ENCODE measurements around the gene TIMM29. TPM values are rescaled to one million over a fixed set of nuclear protein-coding genes. Genes with fewer than 3 reads are reported as not detected.
"Not testable (repeated sequence)": the region's sequence is repeated elsewhere in the genome, so short reads cannot be mapped to it uniquely, and the experiment has no call there.

The TIMM29 gene
- total RNA-seq, 1 experiment from 2014 or later: 37.7 TPM

- no peak for DNase-seq (ENCODE audit: low read depth)
These were observed 16.0 kb upstream of the TIMM29 start for GRCh38 chr19:10912619-10913018.

GRCh38 chr19:10913716-10914340, 14.8 kb upstream of the TIMM29 start:
- no peak for DNase-seq (ENCODE audit: low read depth)

GRCh38 chr19:10915130-10916091, 13.2 kb upstream of the TIMM29 start:
- DNase-seq (ENCODE audit: low read depth): peak; percentile 79

GRCh38 chr19:10916602-10917001, 12.0 kb upstream of the TIMM29 start:
- no peak for DNase-seq (ENCODE audit: low read depth)

- DNase-seq (ENCODE audit: low read depth): no peak
These were observed 10.3 kb upstream of the TIMM29 start for GRCh38 chr19:10918359-10918758.

- DNase-seq (ENCODE audit: low read depth): no peak
These were observed 9.0 kb upstream of the TIMM29 start for GRCh38 chr19:10919352-10920287.

- DNase-seq (ENCODE audit: low read depth): no peak
These were observed 8.3 kb upstream of the TIMM29 start for GRCh38 chr19:10920288-10920655.

- no peak for DNase-seq (ENCODE audit: low read depth)
These were observed 7.8 kb upstream of the TIMM29 start for GRCh38 chr19:10920781-10921180.

- no peak for DNase-seq (ENCODE audit: low read depth)
These were observed 7.3 kb upstream of the TIMM29 start for GRCh38 chr19:10921199-10921909.

- no peak for DNase-seq (ENCODE audit: low read depth)
These were observed 6.5 kb upstream of the TIMM29 start for GRCh38 chr19:10921910-10922637.

GRCh38 chr19:10922638-10923014, 6.0 kb upstream of the TIMM29 start:
- DNase-seq (ENCODE audit: low read depth): no peak

GRCh38 chr19:10923260-10924112, 5.1 kb upstream of the TIMM29 start:
- no peak for DNase-seq (ENCODE audit: low read depth)

GRCh38 chr19:10924597-10924996, 4.0 kb upstream of the TIMM29 start:
- DNase-seq (ENCODE audit: low read depth): no peak

- DNase-seq (ENCODE audit: low read depth): no peak
These were observed 665 bp upstream of the TIMM29 start for GRCh38 chr19:10927730-10928562.

GRCh38 chr19:10929402-10929794, 787 bp downstream of the TIMM29 start:
- no peak for DNase-seq (ENCODE audit: low read depth)

GRCh38 chr19:10935371-10936059, 6.9 kb downstream of the TIMM29 start:
- DNase-seq (ENCODE audit: low read depth): no peak

- DNase-seq (ENCODE audit: low read depth): peak; percentile 79
These were observed 8.1 kb downstream of the TIMM29 start for GRCh38 chr19:10936661-10937084.

GRCh38 chr19:10941649-10942048, 13.0 kb downstream of the TIMM29 start:
- not testable (repeated sequence) for DNase-seq (ENCODE audit: low read depth)

Data from M059J (cell line).